ENCODE measurements around the gene CTDNEP1.

Gene CTDNEP1

GRCh38 chr17:7251661-7252175, at the start of gene CTDNEP1:
Gene CTDNEP1, minus strand, starts transcription at chr17:7251734. Its CDS starts 438 bp downstream, at chr17:7251296.
- peak; percentile 98 for DNase-seq (ENCODE audit: low spot score)

GRCh38 chr17:7296189-7296861, 44.8 kb upstream of the CTDNEP1 start:
- peak; percentile 93 for DNase-seq (ENCODE audit: low spot score)

- DNase-seq (ENCODE audit: low spot score), result no peak
These were observed 44.0 kb upstream of the CTDNEP1 start for GRCh38 chr17:7295230-7296180.

GRCh38 chr17:7294614-7295153, 43.1 kb upstream of the CTDNEP1 start, which contains the start of gene YBX2:
Gene YBX2, minus strand, starts transcription at chr17:7294639. Its CDS starts 139 bp downstream, at chr17:7294500.
- DNase-seq (ENCODE audit: low spot score), result peak; percentile 78

GRCh38 chr17:7293816-7294613, 42.5 kb upstream of the CTDNEP1 start:
- DNase-seq (ENCODE audit: low spot score), result no peak

- peak; percentile 6 for DNase-seq (ENCODE audit: low spot score)
These were observed 41.6 kb upstream of the CTDNEP1 start for GRCh38 chr17:7293159-7293558.

GRCh38 chr17:7292729-7293128, 41.2 kb upstream of the CTDNEP1 start:
- peak; percentile 14 for DNase-seq (ENCODE audit: low spot score)

- no peak for DNase-seq (ENCODE audit: low spot score)
These were observed 40.7 kb upstream of the CTDNEP1 start for GRCh38 chr17:7292194-7292593.

GRCh38 chr17:7290685-7291084, 39.2 kb upstream of the CTDNEP1 start:
- DNase-seq (ENCODE audit: low spot score), result no peak

- DNase-seq (ENCODE audit: low spot score), result no peak
These were observed 38.6 kb upstream of the CTDNEP1 start for GRCh38 chr17:7290166-7290565.

GRCh38 chr17:7289256-7290032, 37.9 kb upstream of the CTDNEP1 start:
- no peak for DNase-seq (ENCODE audit: low spot score)

- peak; percentile 4 for DNase-seq (ENCODE audit: low spot score)
These were observed 34.1 kb upstream of the CTDNEP1 start for GRCh38 chr17:7285679-7286078.

- DNase-seq (ENCODE audit: low spot score), result no peak
These were observed 33.4 kb upstream of the CTDNEP1 start for GRCh38 chr17:7284911-7285310.

- DNase-seq (ENCODE audit: low spot score), result no peak
These were observed 32.1 kb upstream of the CTDNEP1 start for GRCh38 chr17:7283471-7284216.

GRCh38 chr17:7282752-7283321, 31.3 kb upstream of the CTDNEP1 start:
- DNase-seq (ENCODE audit: low spot score), result no peak

- DNase-seq (ENCODE audit: low spot score), result no peak
These were observed 30.6 kb upstream of the CTDNEP1 start for GRCh38 chr17:7281953-7282751.

- peak; percentile 99 for DNase-seq (ENCODE audit: low spot score)
These were observed 29.8 kb upstream of the CTDNEP1 start, which contains the start of gene SLC2A4 for GRCh38 chr17:7281074-7281952. Gene SLC2A4, plus strand, starts transcription at chr17:7281718. Its CDS starts 217 bp downstream, at chr17:7281935.

Data from AG08396 (cell line).